A549 (cell line): ENCODE data around the gene MORF4L1. TPM values are rescaled to one million over a fixed set of nuclear protein-coding genes. Genes with fewer than 3 reads are reported as not detected.
A peak's percentile ranks its signal among the peaks of the same experiment; 100 is the strongest.

Experiments used
- ATAC-seq, 2 experiments: fragments of 200-7000 bp in 1 of 2; fragments of >200 bp in 1 of 2; cut with Nextera tagmentation in 1 of 2; cut with Tn5 transposase in 1 of 2; 3 replicates each; pipeline versions ENCODE4 v1.8.0 to v1.9.1; 2018 to 2020; ENCODE audit warnings: mild to moderate bottlenecking in 1 of 2, moderate library complexity in 1 of 2
- CTCF ChIA-PET: fragments of 300-600 bp; sonication (Branson Sonifier 250); formaldehyde crosslinking; extraction: SDS; loops from one replicate; lab custom pipeline; 2021; ENCODE audit warnings: antibody characterized with exemption, inconsistent platforms; lab: Yijun Ruan, JAX
- POLR2A ChIA-PET: fragments of 350-600 bp; formaldehyde crosslinking; extraction: SDS; loops from one replicate; lab custom pipeline; 2021; ENCODE audit warnings: antibody characterized with exemption, inconsistent platforms; lab: Yijun Ruan, JAX
- DNase-seq, 2 experiments: peaks; one replicate each; pipeline versions ENCODE4 v3.0.0 to v3.0.0-alpha.2; 2011 to 2016; ENCODE audit warnings: low read depth in 1 of 2, low spot score in 1 of 2
- FAIRE-seq: peaks from 2 replicates; lab custom pipeline; 2011; peaks lifted over from hg19 to GRCh38; lab: Jason Lieb, UNC
- H3K27ac ChIP-seq, 2 experiments: fragments of >200 bp; sonication (Bioruptor Twin); formaldehyde crosslinking; 3 replicates each; pipeline ENCODE4 v1.5.1; 2016 to 2017
- H3K4me1 ChIP-seq: fragments of >200 bp; sonication (Bioruptor Twin); formaldehyde crosslinking; 3 replicates; pipeline ENCODE4 v1.6.1; 2016
- H3K4me2 ChIP-seq: fragments of >200 bp; sonication (Bioruptor Twin); formaldehyde crosslinking; 3 replicates; pipeline ENCODE4 v1.6.1; 2016
- H3K4me3 ChIP-seq: fragments of >200 bp; sonication (Bioruptor Twin); formaldehyde crosslinking; 3 replicates; pipeline ENCODE4 v1.5.1; 2016
- H3K9me3 ChIP-seq: fragments of >200 bp; sonication (Bioruptor Twin); formaldehyde crosslinking; 3 replicates; pipeline ENCODE4 v1.6.1; 2016
- BCL3 ChIP-seq: fragments of >200 bp; sonication (Bioruptor Twin); formaldehyde crosslinking; IDR thresholded peaks from 3 replicates; pipeline ENCODE4 v1.6.1; 2016
- CBX8 ChIP-seq: fragments of 200-600 bp; sonication (generic); IDR thresholded peaks from 2 replicates; pipeline ENCODE4 v1.6.1; 2016
- CEBPB ChIP-seq, 2 experiments: fragments of >200 bp in 1 of 2; sonication (Bioruptor Twin) in 1 of 2; formaldehyde crosslinking in 1 of 2; IDR thresholded peaks; 2 replicates each; pipeline ENCODE4 v1.6.1; 2012 to 2016
- CHD2 ChIP-seq: fragments of 150-350 bp; IDR thresholded peaks from 2 replicates; pipeline ENCODE4 v1.6.1; 2014; ENCODE audit warnings: low read length; ENCODE audit not compliant: partially characterized antibody
- CTCF ChIP-seq: fragments of >200 bp; sonication (Bioruptor Twin); formaldehyde crosslinking; IDR thresholded peaks from 3 replicates; pipeline ENCODE4 v1.5.1; 2016
- EP300 ChIP-seq, 2 experiments: fragments of >200 bp; sonication (Bioruptor Twin); formaldehyde crosslinking; IDR thresholded peaks; 2 replicates in 1 of 2; 3 replicates in 1 of 2; pipeline ENCODE4 v1.6.1; 2016 to 2017
- FOSB ChIP-seq: fragments of 250-450 bp; sonication (Bioruptor Pico); IDR thresholded peaks from 2 replicates; pipeline ENCODE4 v1.5.0; 2020; ENCODE audit warnings: mild to moderate bottlenecking, moderate library complexity
- FOSL2 ChIP-seq, 2 experiments: fragments of 450-650 bp in 1 of 2; fragments of >200 bp in 1 of 2; sonication (Bioruptor Twin) in 1 of 2; formaldehyde crosslinking; IDR thresholded peaks; 2 replicates each; pipeline versions ENCODE4 v1.5.0 to v1.6.1; 2016 to 2020; ENCODE audit warnings: mild to moderate bottlenecking in 1 of 2, moderate library complexity in 1 of 2
- FOXS1 ChIP-seq: fragments of 250-450 bp; sonication (Bioruptor Pico); IDR thresholded peaks from 2 replicates; pipeline ENCODE4 v1.5.0; 2020; ENCODE audit warnings: mild to moderate bottlenecking, moderate library complexity
- HES2 ChIP-seq: fragments of >200 bp; sonication (Bioruptor Twin); formaldehyde crosslinking; IDR thresholded peaks from 2 replicates; pipeline ENCODE4 v1.6.1; 2016
- HEYL ChIP-seq: fragments of 250-450 bp; sonication (Bioruptor Pico); IDR thresholded peaks from 2 replicates; pipeline ENCODE4 v1.8.0; 2021; ENCODE audit warnings: mild to moderate bottlenecking, moderate library complexity
- HOXB13 ChIP-seq: fragments of 250-450 bp; sonication (Bioruptor Pico); IDR thresholded peaks from 2 replicates; pipeline ENCODE4 v1.5.0; 2020; ENCODE audit warnings: low read depth, mild to moderate bottlenecking, moderate library complexity
- JUN ChIP-seq, 2 experiments: fragments of >200 bp; sonication (Bioruptor Twin); formaldehyde crosslinking; IDR thresholded peaks; 2 replicates in 1 of 2; 3 replicates in 1 of 2; pipeline ENCODE4 v1.6.1; 2016 to 2017
- JUNB ChIP-seq: fragments of >200 bp; sonication (Bioruptor Twin); formaldehyde crosslinking; IDR thresholded peaks from 2 replicates; pipeline ENCODE4 v1.6.1; 2016
- MAFK ChIP-seq: fragments of 450-650 bp; IDR thresholded peaks from 2 replicates; pipeline ENCODE4 v1.6.1; 2014; ENCODE audit not compliant: partially characterized antibody
- MAZ ChIP-seq: fragments of 150-350 bp; IDR thresholded peaks from 2 replicates; pipeline ENCODE4 v1.6.1; 2014; ENCODE audit warnings: antibody characterized with exemption, low read depth, low read length, borderline replicate concordance
- NFE2L2 ChIP-seq: fragments of 150-350 bp; conservative IDR thresholded peaks from 2 replicates; pipeline ENCODE4 v1.6.1; 2014; ENCODE audit warnings: low read length
- NR3C1 ChIP-seq: fragments of >200 bp; sonication (Bioruptor Twin); formaldehyde crosslinking; IDR thresholded peaks from 3 replicates; pipeline ENCODE4 v1.6.1; 2017
- PBX3 ChIP-seq: IDR thresholded peaks from 2 replicates; pipeline ENCODE4 v1.6.1; 2012
- RARB ChIP-seq: fragments of 250-450 bp; sonication (Bioruptor Pico); IDR thresholded peaks from 2 replicates; pipeline ENCODE4 v1.8.0; 2021; ENCODE audit warnings: mild to moderate bottlenecking, moderate library complexity
- REST ChIP-seq: fragments of 200-600 bp; sonication (generic); IDR thresholded peaks from 2 replicates; pipeline ENCODE4 v1.6.1; 2016; ENCODE audit warnings: antibody characterized with exemption, mild to moderate bottlenecking, moderate library complexity
- RNF2 ChIP-seq: fragments of 200-600 bp; sonication (generic); IDR thresholded peaks from 2 replicates; pipeline ENCODE4 v1.6.1; 2016; ENCODE audit warnings: low read depth, mild to moderate bottlenecking, antibody characterized with exemption, moderate library complexity, borderline replicate concordance
- SREBF2 ChIP-seq: fragments of 450-650 bp; IDR thresholded peaks from 2 replicates; pipeline ENCODE4 v1.6.1; 2014; ENCODE audit warnings: mild to moderate bottlenecking, moderate library complexity
- TP53 ChIP-seq: fragments of 250-450 bp; sonication (Bioruptor Pico); IDR thresholded peaks from 2 replicates; pipeline ENCODE4 v1.5.0; 2021; ENCODE audit warnings: mild to moderate bottlenecking, moderate library complexity
- ZSCAN20 ChIP-seq: fragments of 250-450 bp; sonication (Bioruptor Pico); IDR thresholded peaks from 2 replicates; pipeline ENCODE4 v1.8.0; 2022; ENCODE audit warnings: mild to moderate bottlenecking, moderate library complexity
- WGBS: methylation state at CpG from one replicate; pipeline ENCODE4 v1.1.6; 2017; ENCODE audit errors: missing lambda C conversion rate; 5-methylcytosine and 5-hydroxymethylcytosine counted together
- polyA plus RNA-seq, 4 experiments: library from polyadenylated mRNA; depleted of rRNA in 3 of 4; stranded (reverse); fragments of >200 nt; fragmentation: RNase III in 1 of 4; extraction: RNeasy Plus Mini Kit Qiagen cat#74134 plus additional on column Dnase treatment in 1 of 4; gene quantifications; 2 replicates in 3 of 4; 3 replicates in 1 of 4; pipeline ENCODE4 v1.2.3, GENCODE V29; 2011 to 2017

MORF4L1 gene
- polyA plus RNA-seq, 2 of the 4 experiments (the other 2 are of a cell fraction) = 498 to 927 TPM

GRCh38 chr15:78929536-78930264 lies 57.0 kb downstream of the MORF4L1 start (continued):
- TF ChIP-seq REST (no peak), NR3C1 (no peak), FOXS1 (CRISPR knock-in tag) (no peak), BCL3 (no peak), CTCF (no peak)

- Histone ChIP-seq H3K4me2 (peak overlapping the region; percentile 50), H3K9me3 (no peaks in the 10 kb centered on the region), H3K27ac (peak overlapping the region; percentile 58 to 84; a peak in 5 of 6 replicates), H3K4me1 (peaks cover 17% of the 10 kb centered on the region), H3K4me3 (no peak overlapping the region)
- WGBS = 52% methylated on average over 11 of the region's 11 CpGs
- ATAC-seq = peak; percentile 57 to 73
- DNase-seq = peak; percentile 68 to 82
- ChIA-PET CTCF (interaction anchor here (0.7 to 7.9 kb wide), 10 partner anchors 9 to 253 kb away, joined by 3 to 58 read pairs (median 4); no protein-coding TSS in a partner anchor), POLR2A (interaction anchor here (1.2 kb wide), 1 partner anchor 57 kb away, joined by 3 read pairs; no protein-coding TSS in a partner anchor)
- FAIRE-seq = peak; percentile 68
- no peak for TF ChIP-seq PBX3
- no peak for TF ChIP-seq RARB (CRISPR knock-in tag)
- no peak for TF ChIP-seq NFE2L2
- no peak for TF ChIP-seq FOSL2 (IDR thresholded peaks at IDR 0.05)
- no peak for TF ChIP-seq FOSL2 (CRISPR knock-in tag; IDR thresholded peaks at IDR 0.05)
- no peak for TF ChIP-seq EP300 (IDR thresholded peaks at IDR 0.05)
- TF ChIP-seq FOSB (CRISPR knock-in tag) = no peak
- no peak for TF ChIP-seq SREBF2
- TF ChIP-seq BCL3 = no peak
- no peak for TF ChIP-seq HES2
- TF ChIP-seq CEBPB (IDR thresholded peaks at IDR 0.05) = peak in 1 of 2 experiments; percentile 31; a peak in 1 of 4 replicates
- no peak for TF ChIP-seq HEYL
- TF ChIP-seq TP53 (CRISPR knock-in tag) = no peak
- TF ChIP-seq MAFK = no peak
- no peak for TF ChIP-seq JUN (IDR thresholded peaks at IDR 0.05)
- no peak for TF ChIP-seq JUNB
- peak; percentile 3; the same call in 1 of the 2 replicates for TF ChIP-seq HOXB13
- TF ChIP-seq FOXS1 (CRISPR knock-in tag) = no peak
- no peak for TF ChIP-seq ZSCAN20 (CRISPR knock-in tag)
- TF ChIP-seq MAZ = no peak
- no peak for TF ChIP-seq CBX8
- no peak for TF ChIP-seq RNF2
- TF ChIP-seq CHD2 = no peak
Measured at GRCh38 chr15:78930577-78931388, 58.1 kb downstream of the MORF4L1 start.
